Muscle of back (tissue), 11 donors: ENCODE data around the gene EFEMP1. TPM values are rescaled to one million over a fixed set of nuclear protein-coding genes. Genes with fewer than 3 reads are reported as not detected.

Source experiments
- DNase-seq, 3 donors: peaks; one replicate each; pipeline versions ENCODE4 v3.0.0 to v3.0.0-alpha.2; 2013
- polyA plus RNA-seq, 10 donors: library from polyadenylated mRNA; unstranded; fragments of 120-200 nt; gene quantifications; one replicate each; pipeline ENCODE4 v1.2.1, GENCODE V29; 2013; ENCODE audit not compliant: insufficient read length in 10 of 10

The EFEMP1 gene
- polyA plus RNA-seq, 10 donors = 34.4 to 102 (median 49.8) TPM

GRCh38 chr2:55901322-55901721, 22.3 kb downstream of the EFEMP1 start:
- no peak for DNase-seq

- peak in 1 of 3 donors; percentile 90 for DNase-seq
Observed at GRCh38 chr2:55899881-55900280, 23.7 kb downstream of the EFEMP1 start.

GRCh38 chr2:55898386-55899040, 25.1 kb downstream of the EFEMP1 start:
- no peak for DNase-seq

- DNase-seq = no peak
Observed at GRCh38 chr2:55896633-55897032, 26.9 kb downstream of the EFEMP1 start.

GRCh38 chr2:55894720-55895119, 28.9 kb downstream of the EFEMP1 start:
- no peak for DNase-seq

GRCh38 chr2:55891671-55892094, 31.9 kb downstream of the EFEMP1 start:
- no peak for DNase-seq

- DNase-seq = no peak
Observed at GRCh38 chr2:55888936-55889335, 34.6 kb downstream of the EFEMP1 start.

GRCh38 chr2:55887901-55888624, 35.5 kb downstream of the EFEMP1 start:
- DNase-seq = peak in 1 of 3 donors; percentile 50

GRCh38 chr2:55887351-55887750, 36.2 kb downstream of the EFEMP1 start:
- peak in 1 of 3 donors; percentile 48 for DNase-seq

GRCh38 chr2:55885944-55886281, 37.7 kb downstream of the EFEMP1 start:
- no peak for DNase-seq

GRCh38 chr2:55885127-55885943, 38.2 kb downstream of the EFEMP1 start:
- peak in 2 of 3 donors; percentile 61 to 91 for DNase-seq

GRCh38 chr2:55883829-55884228, 39.8 kb downstream of the EFEMP1 start:
- DNase-seq = no peak

GRCh38 chr2:55883357-55883756, 40.2 kb downstream of the EFEMP1 start:
- DNase-seq = no peak

GRCh38 chr2:55882954-55883353, 40.6 kb downstream of the EFEMP1 start:
- no peak for DNase-seq

- DNase-seq = no peak
Observed at GRCh38 chr2:55880416-55881143, 43.0 kb downstream of the EFEMP1 start.

GRCh38 chr2:55879976-55880375, 43.6 kb downstream of the EFEMP1 start:
- no peak for DNase-seq

GRCh38 chr2:55877087-55877436, 46.5 kb downstream of the EFEMP1 start:
- DNase-seq = peak in 1 of 3 donors; percentile 64

GRCh38 chr2:55876429-55877086, 47.0 kb downstream of the EFEMP1 start:
- DNase-seq = peak in 1 of 3 donors; percentile 47

- DNase-seq = no peak
Observed at GRCh38 chr2:55875434-55876135, 48.0 kb downstream of the EFEMP1 start.

- DNase-seq = no peak
Observed at GRCh38 chr2:55874338-55874737, 49.2 kb downstream of the EFEMP1 start.

GRCh38 chr2:55871637-55872036, 51.9 kb downstream of the EFEMP1 start:
- DNase-seq = no peak
